Transverse colon (tissue), 4 donors: ENCODE measurements around the gene NCOA1.

Experiments
- CTCF ChIP-seq, 5 experiments: fragments of 200-600 bp in 3 of 5; fragments of 450-650 bp in 2 of 5; sonication (generic) in 3 of 5; IDR thresholded peaks; 1 replicate in 2 of 5; 2 replicates in 3 of 5; pipeline ENCODE4 v1.5.1; 2016 to 2017; ENCODE audit warnings: antibody characterized with exemption in 5 of 5, inconsistent platforms in 3 of 5, mild to moderate bottlenecking in 2 of 5, moderate library complexity in 1 of 5
- EP300 ChIP-seq: sonication (generic); formaldehyde crosslinking; IDR thresholded peaks from one replicate; pipeline ENCODE4 v1.6.1; 2017; ENCODE audit warnings: antibody characterized with exemption, low read depth
- POLR2A ChIP-seq: fragments of 450-650 bp; IDR thresholded peaks from one replicate; pipeline ENCODE4 v1.6.1; 2016; ENCODE audit warnings: antibody characterized with exemption, mild to moderate bottlenecking, moderate library complexity
- POLR2AphosphoS5 ChIP-seq, 3 donors: sonication (generic); formaldehyde crosslinking; IDR thresholded peaks; one replicate each; pipeline ENCODE4 v1.6.1; 2016; ENCODE audit warnings: antibody characterized with exemption in 3 of 3

DNA sequence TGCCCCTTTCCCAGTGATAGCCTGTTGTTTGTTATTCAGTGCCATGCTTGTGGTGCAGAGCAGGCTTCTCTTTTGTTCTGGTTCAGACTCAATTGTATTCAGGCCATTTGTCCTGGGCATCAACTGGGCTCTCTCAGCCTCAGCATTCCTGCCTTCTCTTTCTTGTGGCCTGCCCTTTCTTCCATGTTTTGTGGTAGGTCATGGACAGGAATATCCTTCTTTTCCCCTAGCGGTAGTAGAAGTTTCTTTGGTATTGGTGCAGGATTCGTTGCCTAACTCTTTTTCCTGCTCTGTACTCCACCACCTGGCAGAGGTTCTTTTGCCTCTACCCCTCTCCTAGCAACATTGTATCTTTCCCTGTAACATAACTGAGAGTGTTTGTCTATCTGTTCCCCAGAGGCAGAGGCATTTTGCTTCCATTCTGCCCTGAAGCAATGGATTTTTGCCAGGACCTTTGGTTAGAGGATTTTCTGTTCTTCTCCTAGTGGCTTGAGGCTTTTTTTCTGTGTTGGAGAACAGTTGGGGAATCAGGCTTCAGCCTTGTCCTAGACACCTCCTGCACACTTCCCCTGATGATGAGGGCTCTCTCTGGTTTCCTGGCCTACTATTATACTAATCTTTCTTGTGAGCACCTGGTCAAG lies 68.5 kb downstream of the NCOA1 start:
- TF ChIP-seq CTCF (IDR thresholded peaks at IDR 0.05) (no peak), POLR2A (no peak), POLR2AphosphoS5 (IDR thresholded peaks at IDR 0.05) (no peak), EP300 (no peak)
